Panc1 (cell line): ENCODE measurements around the gene TBX1. TPM values are rescaled to one million over a fixed set of nuclear protein-coding genes. Genes with fewer than 3 reads are reported as not detected.

ENCODE experiments used
- ATAC-seq: fragments of 200-7000 bp; cut with Tn5 transposase; 2 replicates; pipeline ENCODE4 v1.9.1; 2020; ENCODE audit warnings: mild to moderate bottlenecking, moderate library complexity
- BruUV-seq: library from RNA; stranded (reverse); fragments of 400-500 nt; replicated peaks from 2 replicates; lab custom pipeline; 2021; lab: Mats Ljungman, UMichigan
- CTCF ChIA-PET: fragments of 300-600 bp; sonication (Branson Sonifier 250); formaldehyde crosslinking; loops from one replicate; lab custom pipeline; 2022; ENCODE audit warnings: antibody characterized with exemption; lab: Charles Lee
- POLR2A ChIA-PET: fragments of 300-600 bp; sonication (Branson Sonifier 250); formaldehyde crosslinking; loops from one replicate; lab custom pipeline; 2022; ENCODE audit warnings: antibody characterized with exemption; lab: Charles Lee
- DNase-seq: peaks from one replicate; pipeline ENCODE4 v3.0.0-alpha.2; 2010; ENCODE audit warnings: low read depth, low spot score
- H3K27ac ChIP-seq: 2 replicates; pipeline ENCODE4 v1.5.1; 2011; ENCODE audit warnings: mild to moderate bottlenecking, low read length, inconsistent platforms
- H3K27me3 ChIP-seq: fragments of 200-500 bp; sonication (Bioruptor generic); 2 replicates; pipeline ENCODE4 v1.6.0; 2014; ENCODE audit warnings: low read length, inconsistent platforms; ENCODE audit not compliant: control insufficient read depth, insufficient read depth
- H3K36me3 ChIP-seq: fragments of 200-500 bp; sonication (Bioruptor generic); 2 replicates; pipeline ENCODE4 v1.5.1; 2014; ENCODE audit warnings: inconsistent platforms, mild to moderate bottlenecking, low read length, moderate library complexity; ENCODE audit not compliant: control insufficient read depth, insufficient read depth
- H3K4me1 ChIP-seq: 2 replicates; pipeline ENCODE4 v1.5.1; 2011; ENCODE audit warnings: inconsistent platforms, mild to moderate bottlenecking, low read length, moderate library complexity; ENCODE audit not compliant: control insufficient read depth, insufficient read depth
- H3K4me3 ChIP-seq, 2 experiments: 2 replicates each; pipeline ENCODE4 v1.5.1; 2011 to 2012; ENCODE audit warnings: low read depth in 2 of 2, low read length in 2 of 2, mild to moderate bottlenecking in 2 of 2, inconsistent platforms in 1 of 2, moderate library complexity in 1 of 2
- H3K9me3 ChIP-seq: fragments of 200-500 bp; sonication (Bioruptor generic); 2 replicates; pipeline ENCODE4 v1.5.1; 2014; ENCODE audit warnings: low read depth, mild to moderate bottlenecking, inconsistent platforms, low read length, moderate library complexity; ENCODE audit not compliant: control insufficient read depth, insufficient read depth
- CTCF ChIP-seq: fragments of 450-650 bp; IDR thresholded peaks from 2 replicates; pipeline ENCODE4 v1.5.1; 2017; ENCODE audit warnings: mild to moderate bottlenecking
- POLR2AphosphoS5 ChIP-seq: IDR thresholded peaks from 2 replicates; pipeline ENCODE4 v1.6.1; 2012; ENCODE audit warnings: mild to moderate bottlenecking, low read depth, low read length, moderate library complexity
- REST ChIP-seq, 2 experiments: IDR thresholded peaks; 2 replicates each; pipeline ENCODE4 v1.6.1; 2011 to 2012; ENCODE audit warnings: low read depth in 2 of 2, control low read depth in 1 of 2, low read length in 1 of 2, mild to moderate bottlenecking in 1 of 2, moderate library complexity in 1 of 2; ENCODE audit not compliant: insufficient read depth in 1 of 2
- SIN3A ChIP-seq: IDR thresholded peaks from 2 replicates; pipeline ENCODE4 v1.6.1; 2012; ENCODE audit warnings: low read depth, mild to moderate bottlenecking, low read length, moderate library complexity, borderline replicate concordance; ENCODE audit not compliant: insufficient read depth
- TCF7L2 ChIP-seq: IDR thresholded peaks from 2 replicates; pipeline ENCODE4 v1.6.1; 2011; ENCODE audit warnings: mild to moderate bottlenecking, low read depth, low read length, inconsistent platforms
- in situ Hi-C: cut with HindIII; loops from 2 replicates; pipeline ENCODE4 v1.10.0; 2016; ENCODE audit warnings: low sequenced_read_pairs, low pct_unique_long_range_greater_than_20kb
- intact Hi-C: fragments of 100-400 bp; cut with micrococcal nuclease; formaldehyde crosslinking; loops from one replicate; pipeline ENCODE4 v1.10.0; 2022; ENCODE audit not compliant: unreplicated experiment
- total RNA-seq: library from RNA; stranded (reverse); gene quantifications from one replicate; pipeline ENCODE4 v1.2.1, GENCODE V29; 2021; ENCODE audit not compliant: unreplicated experiment

TBX1 gene
- total RNA-seq, 1 experiment from 2014 or later = 91.7 TPM

- POLR2A ChIA-PET = no interaction called here
- CTCF ChIA-PET = no interaction called here
- no peaks in the 10 kb centered on the region for H3K36me3 ChIP-seq
- peak overlapping the region; percentile 51 for H3K4me3 ChIP-seq
- ATAC-seq = no peak
- H3K9me3 ChIP-seq = no peaks in the 10 kb centered on the region
- intact Hi-C loops = no loop called here
- no peaks in the 10 kb centered on the region for H3K4me1 ChIP-seq
- BruUV-seq = no TSS peak
- H3K27me3 ChIP-seq = no peaks in the 10 kb centered on the region
- no peak overlapping the region for H3K27ac ChIP-seq
- no peak for TF ChIP-seq POLR2AphosphoS5
- in situ Hi-C loops = no loop called here
- no peak for DNase-seq
Measured at GRCh38 chr22:19715188-19715930, 45.2 kb upstream of the TBX1 start.

GRCh38 chr22:19716041-19716828 lies 44.3 kb upstream of the TBX1 start:
- Histone ChIP-seq H3K4me1 (no peaks in the 10 kb centered on the region), H3K27ac (no peak overlapping the region), H3K9me3 (no peaks in the 10 kb centered on the region), H3K27me3 (no peaks in the 10 kb centered on the region), H3K4me3 (no peak overlapping the region), H3K36me3 (no peaks in the 10 kb centered on the region)
- BruUV-seq = no TSS peak
- ChIA-PET CTCF (no interaction called here), POLR2A (interaction anchor here (0.6 kb wide), 1 partner anchor 29 kb away, joined by 6 read pairs; no protein-coding TSS in a partner anchor)
- intact Hi-C loops = no loop called here
- DNase-seq (no peak), ATAC-seq (no peak)
- in situ Hi-C loops = no loop called here
- TF ChIP-seq TCF7L2 = no peak
- TF ChIP-seq POLR2AphosphoS5 = no peak
- TF ChIP-seq CTCF = no peak
- no peak for TF ChIP-seq SIN3A
- TF ChIP-seq REST (IDR thresholded peaks at IDR 0.05; ENCODE audit: insufficient read depth in 1 of 2, low read depth in 2 of 2, low read length in 1 of 2) = no peak

GRCh38 chr22:19716829-19717105 lies 43.8 kb upstream of the TBX1 start:
- BruUV-seq = no TSS peak
- no peak for TF ChIP-seq SIN3A
- no peak for TF ChIP-seq CTCF
- TF ChIP-seq TCF7L2 = no peak
- TF ChIP-seq REST (IDR thresholded peaks at IDR 0.05; ENCODE audit: insufficient read depth in 1 of 2, low read depth in 2 of 2, low read length in 1 of 2) = no peak
- no peak for TF ChIP-seq POLR2AphosphoS5
- intact Hi-C loops = no loop called here

More at GRCh38 chr22:19716829-19717105, 43.8 kb upstream of the TBX1 start:
- no peaks in the 10 kb centered on the region for H3K36me3 ChIP-seq
- ATAC-seq = no peak
- no peak for DNase-seq
- in situ Hi-C loops = no loop called here
- H3K4me1 ChIP-seq = no peaks in the 10 kb centered on the region
- H3K27me3 ChIP-seq = no peaks in the 10 kb centered on the region
- ChIA-PET CTCF (no interaction called here), POLR2A (interaction anchor here (0.6 kb wide), 1 partner anchor 30 kb away, joined by 6 read pairs; no protein-coding TSS in a partner anchor)
- H3K4me3 ChIP-seq = no peak overlapping the region
- H3K9me3 ChIP-seq = no peaks in the 10 kb centered on the region
- no peak overlapping the region for H3K27ac ChIP-seq
